Loucy (cell line): ENCODE results near the gene USP1.

ENCODE experiments used
- H2AFZ ChIP-seq: fragments of 200-600 bp; sonication (generic); 2 replicates; pipeline ENCODE4 v1.6.0; 2016; ENCODE audit warnings: antibody characterized with exemption, mild to moderate bottlenecking, low read length, moderate library complexity
- H3F3A ChIP-seq: fragments of 200-600 bp; 2 replicates; pipeline ENCODE4 v1.6.0; 2016; ENCODE audit warnings: antibody characterized with exemption, low read depth, mild to moderate bottlenecking
- H3K27me3 ChIP-seq: fragments of 200-600 bp; sonication (generic); 2 replicates; pipeline ENCODE4 v1.6.1; 2014; ENCODE audit warnings: low read length, mild to moderate bottlenecking; ENCODE audit not compliant: insufficient read depth, poor library complexity, severe bottlenecking
- H3K36me3 ChIP-seq: fragments of 200-600 bp; sonication (generic); 2 replicates; pipeline ENCODE4 v1.6.1; 2016; ENCODE audit warnings: low read length; ENCODE audit not compliant: insufficient read depth
- H3K4me1 ChIP-seq: fragments of 200-600 bp; sonication (generic); 2 replicates; pipeline ENCODE4 v1.5.1; 2014; ENCODE audit warnings: low read length, mild to moderate bottlenecking; ENCODE audit not compliant: insufficient read depth, poor library complexity, severe bottlenecking
- H3K4me2 ChIP-seq: fragments of 200-600 bp; sonication (generic); 2 replicates; pipeline ENCODE4 v1.6.0; 2014; ENCODE audit warnings: antibody characterized with exemption, low read length, low read depth, mild to moderate bottlenecking; ENCODE audit not compliant: poor library complexity, severe bottlenecking
- H3K4me3 ChIP-seq: fragments of 200-600 bp; sonication (generic); 2 replicates; pipeline ENCODE4 v1.5.1; 2014; ENCODE audit warnings: low read length, mild to moderate bottlenecking, mixed read lengths; ENCODE audit not compliant: poor library complexity, severe bottlenecking
- H3K79me2 ChIP-seq: fragments of 200-600 bp; sonication (generic); 2 replicates; pipeline ENCODE4 v1.6.1; 2014; ENCODE audit warnings: low read length; ENCODE audit not compliant: insufficient read depth
- H3K9ac ChIP-seq: fragments of 200-600 bp; sonication (generic); 2 replicates; pipeline ENCODE4 v1.6.0; 2014; ENCODE audit warnings: mild to moderate bottlenecking, low read depth, low read length, moderate library complexity; ENCODE audit not compliant: poor library complexity, severe bottlenecking
- H3K9me2 ChIP-seq: fragments of 200-600 bp; sonication (generic); replicated peaks from 2 replicates; pipeline ENCODE4 v1.6.1; 2016; ENCODE audit warnings: low read depth, low read length, mixed read lengths
- H3K9me3 ChIP-seq: fragments of 200-600 bp; sonication (generic); 2 replicates; pipeline ENCODE4 v1.6.1; 2014; ENCODE audit warnings: mild to moderate bottlenecking, antibody characterized with exemption, low read length, low read depth; ENCODE audit not compliant: insufficient read depth
- H4K20me1 ChIP-seq: fragments of 200-600 bp; sonication (generic); 2 replicates; pipeline ENCODE4 v1.6.0; 2014; ENCODE audit warnings: antibody characterized with exemption, low read length, mild to moderate bottlenecking; ENCODE audit not compliant: insufficient read depth, poor library complexity, severe bottlenecking
- EZH2phosphoT487 ChIP-seq: fragments of 200-600 bp; IDR thresholded peaks from 2 replicates; pipeline ENCODE4 v1.6.1; 2018; ENCODE audit warnings: antibody characterized with exemption, mild to moderate bottlenecking, moderate library complexity, borderline replicate concordance
- TF ChIP-seq, protein P1 (sequence below): fragments of 200-600 bp; sonication (generic); conservative IDR thresholded peaks from 2 replicates; pipeline ENCODE4 v1.5.1; 2014; ENCODE audit warnings: mild to moderate bottlenecking, antibody characterized with exemption, low read length

USP1 gene

DNA sequence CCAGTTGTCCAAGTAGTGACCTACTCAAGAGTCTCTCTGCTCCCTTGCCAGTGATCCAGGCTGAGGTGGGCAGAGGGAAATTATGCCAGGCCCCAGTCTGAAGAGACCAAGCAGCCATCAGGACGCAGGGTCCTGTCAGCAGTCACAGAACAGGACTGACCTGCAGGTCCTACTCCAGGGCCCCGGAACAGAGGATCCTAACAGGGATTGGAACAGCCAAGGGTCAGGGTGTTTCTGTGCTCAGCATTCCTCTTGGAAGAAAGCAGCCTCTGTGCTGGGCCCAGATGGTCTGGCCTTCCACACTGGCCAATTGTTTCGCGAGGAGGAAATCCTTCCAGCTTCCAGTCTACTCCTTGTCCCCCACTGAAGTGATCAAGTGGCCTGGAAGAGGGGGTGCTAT, 41.6 kb upstream of the USP1 start:
- Histone ChIP-seq H3K9ac (no peak overlapping the region), H3K36me3 (no peaks in the 10 kb centered on the region), H3K4me1 (no peaks in the 10 kb centered on the region), H2AFZ (no peak overlapping the region), H3K4me2 (no peak overlapping the region), H4K20me1 (no peaks in the 10 kb centered on the region), H3K27me3 (no peaks in the 10 kb centered on the region), H3F3A (no peaks in the 10 kb centered on the region), H3K9me2 (no peaks in the 10 kb centered on the region), H3K79me2 (no peaks in the 10 kb centered on the region), H3K4me3 (no peak overlapping the region), H3K9me3 (no peaks in the 10 kb centered on the region)
- TF ChIP-seq, protein P1, sequence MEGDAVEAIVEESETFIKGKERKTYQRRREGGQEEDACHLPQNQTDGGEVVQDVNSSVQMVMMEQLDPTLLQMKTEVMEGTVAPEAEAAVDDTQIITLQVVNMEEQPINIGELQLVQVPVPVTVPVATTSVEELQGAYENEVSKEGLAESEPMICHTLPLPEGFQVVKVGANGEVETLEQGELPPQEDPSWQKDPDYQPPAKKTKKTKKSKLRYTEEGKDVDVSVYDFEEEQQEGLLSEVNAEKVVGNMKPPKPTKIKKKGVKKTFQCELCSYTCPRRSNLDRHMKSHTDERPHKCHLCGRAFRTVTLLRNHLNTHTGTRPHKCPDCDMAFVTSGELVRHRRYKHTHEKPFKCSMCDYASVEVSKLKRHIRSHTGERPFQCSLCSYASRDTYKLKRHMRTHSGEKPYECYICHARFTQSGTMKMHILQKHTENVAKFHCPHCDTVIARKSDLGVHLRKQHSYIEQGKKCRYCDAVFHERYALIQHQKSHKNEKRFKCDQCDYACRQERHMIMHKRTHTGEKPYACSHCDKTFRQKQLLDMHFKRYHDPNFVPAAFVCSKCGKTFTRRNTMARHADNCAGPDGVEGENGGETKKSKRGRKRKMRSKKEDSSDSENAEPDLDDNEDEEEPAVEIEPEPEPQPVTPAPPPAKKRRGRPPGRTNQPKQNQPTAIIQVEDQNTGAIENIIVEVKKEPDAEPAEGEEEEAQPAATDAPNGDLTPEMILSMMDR, result no peak
- no peak for TF ChIP-seq EZH2phosphoT487

DNA sequence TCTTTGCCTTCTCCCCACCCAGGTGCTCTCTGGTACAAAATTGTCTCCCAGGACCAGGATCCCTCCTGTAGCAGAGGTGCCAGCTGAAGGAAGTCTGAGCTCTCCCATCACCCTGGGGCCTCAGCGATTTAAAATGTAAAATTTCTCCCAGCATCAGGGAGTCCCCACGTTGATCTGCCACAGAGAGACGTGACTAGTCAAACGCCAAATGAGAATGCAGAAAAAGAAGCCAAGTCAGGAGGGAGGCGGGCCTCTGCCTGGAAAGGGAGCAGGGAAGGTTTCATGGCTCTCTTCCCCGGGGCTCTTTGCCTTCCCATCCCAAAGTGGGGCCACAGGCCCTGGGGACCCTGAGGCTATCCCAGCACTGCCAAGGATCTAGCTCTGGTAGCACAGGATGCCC, 40.0 kb upstream of the USP1 start:
- Histone ChIP-seq H3K79me2 (no peaks in the 10 kb centered on the region), H3K4me1 (no peaks in the 10 kb centered on the region), H3K36me3 (no peaks in the 10 kb centered on the region), H3K4me2 (no peak overlapping the region), H4K20me1 (no peaks in the 10 kb centered on the region), H3K9ac (no peak overlapping the region), H3K9me3 (no peaks in the 10 kb centered on the region), H3K27me3 (no peaks in the 10 kb centered on the region), H3K4me3 (no peak overlapping the region), H3F3A (no peaks in the 10 kb centered on the region), H3K9me2 (no peaks in the 10 kb centered on the region), H2AFZ (no peak overlapping the region; the same call in 1 of the 2 replicates)
- no peak for TF ChIP-seq EZH2phosphoT487
- TF ChIP-seq, protein P1, result no peak

DNA sequence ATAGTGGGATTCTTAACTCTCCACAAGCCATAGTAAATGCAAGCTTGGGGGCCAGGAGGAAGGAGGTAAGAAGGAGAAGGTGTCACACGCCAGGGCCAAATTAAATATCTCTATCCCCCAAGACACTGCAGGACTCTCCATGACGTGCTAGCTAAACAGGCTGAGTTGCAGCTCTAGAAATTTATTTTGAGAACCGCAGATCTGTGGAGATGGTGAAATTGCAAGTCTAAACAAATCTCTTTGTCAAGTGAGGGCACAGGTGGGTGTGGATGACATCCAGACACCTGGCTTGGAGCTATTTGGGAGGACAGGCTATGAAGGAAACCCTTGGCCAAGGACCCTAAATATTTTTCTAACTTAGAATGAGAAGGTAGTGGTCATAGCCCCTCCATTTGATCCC, 39.5 kb upstream of the USP1 start:
- H3K9me3 ChIP-seq, result no peaks in the 10 kb centered on the region
- H3K4me1 ChIP-seq, result no peaks in the 10 kb centered on the region
- H3K36me3 ChIP-seq, result no peaks in the 10 kb centered on the region
- H3K9me2 ChIP-seq, result no peaks in the 10 kb centered on the region
- H3K27me3 ChIP-seq, result no peaks in the 10 kb centered on the region
- H4K20me1 ChIP-seq, result no peaks in the 10 kb centered on the region
- H3K79me2 ChIP-seq, result no peaks in the 10 kb centered on the region
- H3F3A ChIP-seq, result no peaks in the 10 kb centered on the region
- H3K4me3 ChIP-seq, result no peak overlapping the region
- no peak for TF ChIP-seq EZH2phosphoT487
- TF ChIP-seq, protein P1, result no peak
- no peak overlapping the region for H3K4me2 ChIP-seq
- no peak overlapping the region for H2AFZ ChIP-seq
- no peak overlapping the region for H3K9ac ChIP-seq
